ENCODE results near the gene AVPI1.

DNA sequence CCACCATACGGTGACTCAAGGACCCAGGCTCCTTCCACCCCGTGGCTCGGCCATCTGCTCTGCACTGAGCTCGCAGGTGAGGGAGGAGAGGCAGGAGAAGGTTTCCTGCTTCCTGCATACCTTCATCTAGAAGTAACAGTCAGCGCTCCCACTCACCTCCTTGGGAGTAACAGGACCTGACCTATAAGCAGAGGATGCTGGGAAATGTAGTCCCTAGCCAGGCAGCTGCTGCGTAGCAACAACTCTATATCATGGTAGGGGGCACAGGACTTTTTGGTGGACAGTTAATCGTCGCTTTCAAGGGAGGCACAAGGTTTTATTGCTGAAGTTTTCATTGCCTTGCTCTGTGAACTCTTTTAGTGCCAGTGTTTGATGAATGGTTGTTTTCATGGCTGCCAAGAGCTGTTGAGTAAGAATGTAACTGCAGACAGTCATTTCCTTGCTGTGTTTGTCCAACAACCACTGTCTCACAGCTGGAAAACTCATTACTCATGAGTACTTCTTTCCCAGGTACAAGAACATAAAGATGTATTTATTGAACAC, 39.7 kb upstream of the AVPI1 start:
- TF ChIP-seq, protein P1, sequence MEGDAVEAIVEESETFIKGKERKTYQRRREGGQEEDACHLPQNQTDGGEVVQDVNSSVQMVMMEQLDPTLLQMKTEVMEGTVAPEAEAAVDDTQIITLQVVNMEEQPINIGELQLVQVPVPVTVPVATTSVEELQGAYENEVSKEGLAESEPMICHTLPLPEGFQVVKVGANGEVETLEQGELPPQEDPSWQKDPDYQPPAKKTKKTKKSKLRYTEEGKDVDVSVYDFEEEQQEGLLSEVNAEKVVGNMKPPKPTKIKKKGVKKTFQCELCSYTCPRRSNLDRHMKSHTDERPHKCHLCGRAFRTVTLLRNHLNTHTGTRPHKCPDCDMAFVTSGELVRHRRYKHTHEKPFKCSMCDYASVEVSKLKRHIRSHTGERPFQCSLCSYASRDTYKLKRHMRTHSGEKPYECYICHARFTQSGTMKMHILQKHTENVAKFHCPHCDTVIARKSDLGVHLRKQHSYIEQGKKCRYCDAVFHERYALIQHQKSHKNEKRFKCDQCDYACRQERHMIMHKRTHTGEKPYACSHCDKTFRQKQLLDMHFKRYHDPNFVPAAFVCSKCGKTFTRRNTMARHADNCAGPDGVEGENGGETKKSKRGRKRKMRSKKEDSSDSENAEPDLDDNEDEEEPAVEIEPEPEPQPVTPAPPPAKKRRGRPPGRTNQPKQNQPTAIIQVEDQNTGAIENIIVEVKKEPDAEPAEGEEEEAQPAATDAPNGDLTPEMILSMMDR (IDR thresholded peaks at IDR 0.05; ENCODE audit: insufficient read depth, low read depth, low read length): no peak
- no peak for TF ChIP-seq EZH2 (IDR thresholded peaks at IDR 0.05; ENCODE audit: insufficient read depth, low read length)

All from astrocyte (in vitro differentiated cells and primary cell).